SK-N-SH treated with all-trans-retinoic acid at 6 μM for 48 hours (cell line): ENCODE results near the gene AGR3.

ENCODE experiments used
- ATAC-seq: fragments of 200-7000 bp; cut with Tn5 transposase; 3 replicates; pipeline ENCODE4 v1.9.1; 2020; ENCODE audit warnings: mild to moderate bottlenecking, moderate library complexity
- ARNTL ChIP-seq: fragments of 450-650 bp; formaldehyde crosslinking; IDR thresholded peaks from 2 replicates; pipeline ENCODE4 v1.5.0; 2020; ENCODE audit warnings: low read depth, mild to moderate bottlenecking, moderate library complexity, borderline replicate concordance
- BACH2 ChIP-seq: fragments of 250-450 bp; sonication (Bioruptor Pico); IDR thresholded peaks from 2 replicates; pipeline ENCODE4 v1.9.0; 2021; ENCODE audit warnings: mild to moderate bottlenecking, borderline replicate concordance
- CREB5 ChIP-seq: fragments of 250-450 bp; sonication (Bioruptor Pico); IDR thresholded peaks from 2 replicates; pipeline ENCODE4 v1.5.1; 2020; ENCODE audit warnings: low read depth, mild to moderate bottlenecking, moderate library complexity
- CSDC2 ChIP-seq: fragments of 250-450 bp; sonication (Bioruptor Pico); IDR thresholded peaks from 2 replicates; pipeline ENCODE4 v1.5.0; 2020; ENCODE audit warnings: mild to moderate bottlenecking, moderate library complexity
- CSRNP3 ChIP-seq: fragments of 250-450 bp; sonication (Bioruptor Pico); IDR thresholded peaks from 2 replicates; pipeline ENCODE4 v1.5.1; 2021; ENCODE audit warnings: mild to moderate bottlenecking, moderate library complexity
- ESRRG ChIP-seq: fragments of 250-450 bp; sonication (Bioruptor Pico); IDR thresholded peaks from 2 replicates; pipeline ENCODE4 v1.6.1; 2021; ENCODE audit warnings: mild to moderate bottlenecking
- PATZ1 ChIP-seq: fragments of 250-450 bp; sonication (Bioruptor Pico); IDR thresholded peaks from 2 replicates; pipeline ENCODE4 v1.8.0; 2020; ENCODE audit warnings: mild to moderate bottlenecking, moderate library complexity, borderline replicate concordance
- POU6F1 ChIP-seq: fragments of 250-450 bp; sonication (Bioruptor Pico); IDR thresholded peaks from 2 replicates; pipeline ENCODE4 v1.8.0; 2021; ENCODE audit warnings: low read depth, mild to moderate bottlenecking, moderate library complexity, borderline replicate concordance
- PPARA ChIP-seq: fragments of 250-450 bp; sonication (Bioruptor Pico); IDR thresholded peaks from 2 replicates; pipeline ENCODE4 v1.5.0; 2020; ENCODE audit warnings: mild to moderate bottlenecking, borderline replicate concordance
- RARB ChIP-seq: fragments of 250-450 bp; sonication (Bioruptor Pico); IDR thresholded peaks from 2 replicates; pipeline ENCODE4 v1.8.0; 2021; ENCODE audit warnings: mild to moderate bottlenecking, moderate library complexity
- SNAI2 ChIP-seq: fragments of 250-450 bp; sonication (Bioruptor Pico); IDR thresholded peaks from 2 replicates; pipeline ENCODE4 v1.5.0; 2020; ENCODE audit warnings: mild to moderate bottlenecking, moderate library complexity
- TOX ChIP-seq: fragments of 250-450 bp; sonication (Bioruptor Pico); IDR thresholded peaks from 2 replicates; pipeline ENCODE4 v1.8.0; 2021; ENCODE audit warnings: mild to moderate bottlenecking, moderate library complexity, borderline replicate concordance
- TSHZ2 ChIP-seq: fragments of 250-450 bp; sonication (Bioruptor Pico); IDR thresholded peaks from 2 replicates; pipeline ENCODE4 v1.5.0; 2020; ENCODE audit warnings: mild to moderate bottlenecking, moderate library complexity
- ZC3H10 ChIP-seq: fragments of 250-450 bp; sonication (Bioruptor Pico); IDR thresholded peaks from 2 replicates; pipeline ENCODE4 v1.5.1; 2021; ENCODE audit warnings: mild to moderate bottlenecking, moderate library complexity
- ZFP3 ChIP-seq: fragments of 250-450 bp; sonication (Bioruptor Pico); IDR thresholded peaks from 2 replicates; pipeline ENCODE4 v1.5.0; 2020; ENCODE audit warnings: mild to moderate bottlenecking, moderate library complexity
- ZFP30 ChIP-seq: fragments of 450-650 bp; formaldehyde crosslinking; IDR thresholded peaks from 2 replicates; pipeline ENCODE4 v1.5.0; 2022; ENCODE audit warnings: mild to moderate bottlenecking, moderate library complexity
- ZNF565 ChIP-seq: fragments of 450-650 bp; formaldehyde crosslinking; conservative IDR thresholded peaks from 2 replicates; pipeline ENCODE4 v1.5.0; 2020; ENCODE audit warnings: low read depth, mild to moderate bottlenecking, moderate library complexity
- ZNF70 ChIP-seq: fragments of 450-650 bp; formaldehyde crosslinking; IDR thresholded peaks from 2 replicates; pipeline ENCODE4 v1.5.0; 2020; ENCODE audit warnings: mild to moderate bottlenecking, moderate library complexity
- ZNF8 ChIP-seq: fragments of 450-650 bp; formaldehyde crosslinking; IDR thresholded peaks from 2 replicates; pipeline ENCODE4 v1.5.0; 2020; ENCODE audit warnings: mild to moderate bottlenecking, moderate library complexity

AGR3 gene

GRCh38 chr7:16879181-16879580, 2.6 kb downstream of the AGR3 start:
- ATAC-seq: no peak

GRCh38 chr7:16875861-16876260, 5.9 kb downstream of the AGR3 start:
- no peak for ATAC-seq
- no peak for TF ChIP-seq ZFP30 (CRISPR knock-in tag)
- no peak for TF ChIP-seq PATZ1 (CRISPR knock-in tag)
- TF ChIP-seq CSDC2 (CRISPR knock-in tag): no peak
- no peak for TF ChIP-seq SNAI2 (CRISPR knock-in tag)
- TF ChIP-seq ZC3H10: no peak
- no peak for TF ChIP-seq TSHZ2 (CRISPR knock-in tag)
- no peak for TF ChIP-seq ESRRG (CRISPR knock-in tag)

More at GRCh38 chr7:16879181-16879580, 2.6 kb downstream of the AGR3 start:
- TF ChIP-seq ESRRG (CRISPR knock-in tag): no peak
- TF ChIP-seq TSHZ2 (CRISPR knock-in tag): no peak
- TF ChIP-seq ZFP3 (CRISPR knock-in tag): no peak
- no peak for TF ChIP-seq CSRNP3 (CRISPR knock-in tag)
- no peak for TF ChIP-seq ZC3H10
- no peak for TF ChIP-seq ARNTL (CRISPR knock-in tag)
- no peak for TF ChIP-seq RARB (CRISPR knock-in tag)
- TF ChIP-seq PPARA: no peak
- no peak for TF ChIP-seq POU6F1 (CRISPR knock-in tag)
- TF ChIP-seq SNAI2 (CRISPR knock-in tag): no peak
- TF ChIP-seq ZNF8 (CRISPR knock-in tag): no peak
- no peak for TF ChIP-seq TOX (CRISPR knock-in tag)
- TF ChIP-seq ZNF70 (CRISPR knock-in tag): no peak
- no peak for TF ChIP-seq BACH2 (CRISPR knock-in tag)
- TF ChIP-seq ZNF565: no peak
- TF ChIP-seq CREB5 (CRISPR knock-in tag): no peak
- no peak for TF ChIP-seq PATZ1 (CRISPR knock-in tag)
